Karpas-422 (cell line): ENCODE measurements around the gene SYTL3. TPM values are rescaled to one million over a fixed set of nuclear protein-coding genes. Genes with fewer than 3 reads are reported as not detected.

ENCODE experiments used
- DNase-seq: peaks from one replicate; pipeline ENCODE4 v3.0.0-alpha.2; 2015
- H2AFZ ChIP-seq: fragments of 200-600 bp; sonication (generic); 2 replicates; pipeline ENCODE4 v1.6.1; 2014; ENCODE audit warnings: antibody characterized with exemption, low read length, mixed read lengths
- H3K27ac ChIP-seq: fragments of 200-600 bp; sonication (generic); 2 replicates; pipeline ENCODE4 v1.5.1; 2014; ENCODE audit warnings: mild to moderate bottlenecking, low read length, moderate library complexity
- H3K27me3 ChIP-seq: fragments of 200-600 bp; sonication (generic); 2 replicates; pipeline ENCODE4 v1.6.1; 2014; ENCODE audit warnings: low read length, mixed read lengths
- H3K36me3 ChIP-seq: fragments of 200-600 bp; sonication (generic); 2 replicates; pipeline ENCODE4 v1.6.1; 2014; ENCODE audit warnings: low read length, mixed read lengths; ENCODE audit not compliant: insufficient read depth
- H3K4me1 ChIP-seq: fragments of 200-600 bp; sonication (generic); 2 replicates; pipeline ENCODE4 v1.6.1; 2014; ENCODE audit warnings: mild to moderate bottlenecking, low read length, mixed read lengths
- H3K4me2 ChIP-seq: fragments of 200-600 bp; sonication (generic); 2 replicates; pipeline ENCODE4 v1.6.1; 2014; ENCODE audit warnings: low read length, low read depth, mild to moderate bottlenecking; ENCODE audit not compliant: poor library complexity, severe bottlenecking
- H3K4me3 ChIP-seq: fragments of 200-600 bp; sonication (generic); 2 replicates; pipeline ENCODE4 v1.5.1; 2014; ENCODE audit warnings: mild to moderate bottlenecking, antibody characterized with exemption, low read length, mixed read lengths
- H3K79me2 ChIP-seq: fragments of 200-600 bp; sonication (generic); 2 replicates; pipeline ENCODE4 v1.6.1; 2014; ENCODE audit warnings: mild to moderate bottlenecking, low read length, mixed read lengths
- H3K9ac ChIP-seq: fragments of 200-600 bp; sonication (generic); 2 replicates; pipeline ENCODE4 v1.6.0; 2014; ENCODE audit warnings: low read length
- H3K9me2 ChIP-seq: fragments of 200-600 bp; sonication (generic), shearing (Covaris generic); replicated peaks from 2 replicates; pipeline ENCODE4 v1.6.0; 2014; ENCODE audit warnings: mild to moderate bottlenecking, low read length, moderate library complexity; ENCODE audit not compliant: insufficient read depth
- H3K9me3 ChIP-seq: fragments of 300-700, 200-600 bp; sonication (generic); 2 replicates; pipeline ENCODE4 v1.6.1; 2014; ENCODE audit warnings: low read length, mixed read lengths
- H4K20me1 ChIP-seq: fragments of 200-600 bp; sonication (generic); 2 replicates; pipeline ENCODE4 v1.6.1; 2014; ENCODE audit warnings: mild to moderate bottlenecking, antibody characterized with exemption, low read length, low read depth; ENCODE audit not compliant: insufficient read depth
- total RNA-seq: library from RNA; depleted of rRNA; stranded (reverse); fragments of >200 nt; shearing (Covaris generic); gene quantifications from 2 replicates; pipeline ENCODE4 v1.2.3, GENCODE V29; 2014; ENCODE audit warnings: low replicate concordance

Gene SYTL3
- total RNA-seq, 1 experiment from 2014 or later, result 0.41 TPM

GRCh38 chr6:158767709-158768108 is 117.9 kb downstream of the SYTL3 start:
- H3K9me3 ChIP-seq, result no peaks in the 10 kb centered on the region
- no peak for DNase-seq
- H4K20me1 ChIP-seq, result peaks cover 31% of the 10 kb centered on the region; the same call in 1 of the 2 replicates
- H3K4me1 ChIP-seq, result no peaks in the 10 kb centered on the region
- no peaks in the 10 kb centered on the region for H3K9me2 ChIP-seq
- H3K27ac ChIP-seq, result no peak overlapping the region
- H3K27me3 ChIP-seq, result no peaks in the 10 kb centered on the region
- H3K9ac ChIP-seq, result no peak overlapping the region
- peaks cover 71% of the 10 kb centered on the region for H3K36me3 ChIP-seq
- H3K4me3 ChIP-seq, result no peak overlapping the region
- H3K4me2 ChIP-seq, result no peak overlapping the region
- H2AFZ ChIP-seq, result no peak overlapping the region
- H3K79me2 ChIP-seq, result no peaks in the 10 kb centered on the region

DNA sequence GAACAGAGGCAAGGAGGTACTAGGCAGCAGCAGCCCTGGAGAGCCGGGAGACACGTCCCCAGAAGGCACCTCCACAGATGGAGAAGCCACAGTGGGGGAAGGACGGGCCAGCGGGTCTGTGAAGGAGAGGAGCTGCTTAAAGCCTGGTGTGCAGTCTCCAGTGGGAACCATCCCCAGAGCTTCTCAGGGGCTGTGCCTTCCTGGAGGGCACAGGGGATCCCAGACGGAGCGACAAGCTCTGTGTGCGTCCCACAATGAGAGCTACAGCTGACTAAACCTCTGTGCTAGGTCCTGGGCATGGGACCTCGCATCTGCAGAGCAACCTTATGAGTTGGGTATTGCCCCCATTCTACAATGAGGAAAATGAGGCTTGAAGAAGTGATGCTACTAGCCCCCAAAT is 118.6 kb downstream of the SYTL3 start:
- Histone ChIP-seq H3K36me3 (peaks cover 78% of the 10 kb centered on the region), H3K9me3 (no peaks in the 10 kb centered on the region), H3K4me1 (no peaks in the 10 kb centered on the region), H3K4me3 (no peak overlapping the region), H3K4me2 (no peak overlapping the region), H3K27ac (no peak overlapping the region), H2AFZ (no peak overlapping the region), H3K27me3 (no peaks in the 10 kb centered on the region), H4K20me1 (peaks cover 31% of the 10 kb centered on the region; the same call in 1 of the 2 replicates), H3K9me2 (no peaks in the 10 kb centered on the region), H3K9ac (no peak overlapping the region), H3K79me2 (no peaks in the 10 kb centered on the region)
- DNase-seq, result no peak

- H2AFZ ChIP-seq, result no peak overlapping the region
- peaks cover 29% of the 10 kb centered on the region; the same call in 1 of the 2 replicates for H4K20me1 ChIP-seq
- no peaks in the 10 kb centered on the region for H3K4me1 ChIP-seq
- peaks cover 84% of the 10 kb centered on the region for H3K36me3 ChIP-seq
- H3K79me2 ChIP-seq, result no peaks in the 10 kb centered on the region
- no peak overlapping the region for H3K4me3 ChIP-seq
- no peak overlapping the region for H3K27ac ChIP-seq
- no peak for DNase-seq
- H3K9me2 ChIP-seq, result no peaks in the 10 kb centered on the region
- no peak overlapping the region for H3K9ac ChIP-seq
- no peaks in the 10 kb centered on the region for H3K9me3 ChIP-seq
- H3K27me3 ChIP-seq, result no peaks in the 10 kb centered on the region
- H3K4me2 ChIP-seq, result no peak overlapping the region
Observed at GRCh38 chr6:158769234-158769770, 119.4 kb downstream of the SYTL3 start.

DNA sequence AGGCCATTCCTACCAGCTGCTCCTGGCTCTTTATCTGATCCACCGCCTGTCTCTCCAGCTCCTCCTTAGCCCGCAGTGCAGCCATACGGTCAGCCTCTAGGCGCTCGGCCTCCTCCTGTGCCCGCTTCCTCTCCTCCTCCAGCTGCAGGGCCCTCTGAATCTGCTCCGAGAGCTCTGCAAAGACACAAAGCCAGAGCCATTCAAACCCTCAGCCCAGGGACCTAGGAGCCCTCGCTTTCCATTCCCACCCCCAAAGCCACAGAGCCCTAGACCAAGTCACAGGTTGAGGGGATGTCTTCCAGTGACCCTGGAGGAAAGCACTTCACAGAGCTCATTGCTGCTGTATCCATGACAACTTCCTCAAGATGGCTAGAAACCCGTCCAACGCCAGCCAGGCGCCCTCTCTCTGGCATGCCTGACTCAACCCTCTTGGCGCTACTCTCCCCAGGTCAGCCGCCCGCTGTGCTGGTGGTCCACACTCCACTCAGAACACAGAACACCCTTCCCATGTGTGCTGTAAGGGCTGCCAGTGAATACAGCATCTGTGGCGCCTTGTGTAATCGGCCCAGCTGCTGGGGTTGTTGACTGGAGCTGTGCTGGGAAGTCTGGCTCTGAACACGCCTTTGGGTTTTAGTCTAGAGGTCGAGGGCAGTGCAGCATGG is 120.0 kb downstream of the SYTL3 start:
- peaks cover 83% of the 10 kb centered on the region for H3K36me3 ChIP-seq
- no peak overlapping the region for H3K9ac ChIP-seq
- no peak overlapping the region for H3K4me2 ChIP-seq
- no peak for DNase-seq
- no peak overlapping the region for H3K27ac ChIP-seq
- H3K4me1 ChIP-seq, result no peaks in the 10 kb centered on the region
- no peak overlapping the region for H2AFZ ChIP-seq
- no peak overlapping the region for H3K4me3 ChIP-seq
- H3K9me3 ChIP-seq, result no peaks in the 10 kb centered on the region
- H4K20me1 ChIP-seq, result peaks cover 24% of the 10 kb centered on the region; the same call in 1 of the 2 replicates
- H3K79me2 ChIP-seq, result no peaks in the 10 kb centered on the region
- no peaks in the 10 kb centered on the region for H3K9me2 ChIP-seq
- H3K27me3 ChIP-seq, result no peaks in the 10 kb centered on the region

- H3K36me3 ChIP-seq, result peaks cover 85% of the 10 kb centered on the region
- peaks cover 29% of the 10 kb centered on the region; the same call in 1 of the 2 replicates for H4K20me1 ChIP-seq
- H3K4me3 ChIP-seq, result no peak overlapping the region
- no peak overlapping the region for H3K27ac ChIP-seq
- H3K4me1 ChIP-seq, result no peaks in the 10 kb centered on the region
- H3K9me3 ChIP-seq, result no peaks in the 10 kb centered on the region
- no peak overlapping the region for H3K4me2 ChIP-seq
- H3K9ac ChIP-seq, result no peak overlapping the region
- H3K79me2 ChIP-seq, result 0 out of 2 replicates have a peak, but pooled peaks cover 4% of the 10 kb centered on the region
- DNase-seq, result no peak
- H2AFZ ChIP-seq, result no peak overlapping the region
- no peaks in the 10 kb centered on the region for H3K27me3 ChIP-seq
- no peaks in the 10 kb centered on the region for H3K9me2 ChIP-seq
Observed at GRCh38 chr6:158770533-158771330, 120.9 kb downstream of the SYTL3 start.

DNA sequence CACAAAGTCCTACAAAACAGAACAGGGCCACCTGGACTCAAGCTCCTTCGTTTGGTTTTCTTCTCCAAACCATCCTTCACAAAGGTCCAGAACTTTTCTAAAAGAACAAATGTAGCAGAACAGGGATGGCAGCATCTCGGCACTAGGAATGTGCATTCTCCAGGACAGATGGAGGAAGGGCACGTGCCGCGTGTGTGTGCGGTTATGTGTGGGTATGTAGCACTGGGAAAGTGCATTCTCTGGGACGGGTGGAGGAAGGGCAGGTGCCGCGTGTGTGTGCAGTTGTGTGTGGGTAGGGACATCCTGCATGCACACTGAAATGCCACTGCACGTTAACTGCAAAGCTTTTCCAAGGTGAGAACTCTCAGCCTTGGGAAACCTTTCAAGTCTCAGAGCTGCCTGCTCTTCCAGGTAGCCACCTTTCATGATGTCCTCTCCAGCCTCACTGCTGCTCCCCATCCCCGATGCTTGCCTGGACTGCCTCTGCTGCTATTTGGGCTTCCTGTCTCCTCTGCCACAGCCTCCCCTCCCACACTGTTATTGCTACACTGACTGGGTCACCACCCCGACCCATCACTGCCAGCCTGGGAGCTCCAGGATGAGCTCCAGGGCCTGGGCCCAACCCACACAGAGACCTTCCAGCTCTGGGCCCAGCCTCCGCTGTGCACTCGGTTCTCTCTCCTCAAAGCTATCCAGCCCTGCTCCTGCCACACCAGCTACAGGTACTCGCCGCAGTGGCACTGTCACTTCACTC is 121.7 kb downstream of the SYTL3 start:
- Histone ChIP-seq H3K27ac (no peak overlapping the region), H3K4me2 (no peak overlapping the region), H3K9ac (no peak overlapping the region), H3K27me3 (no peaks in the 10 kb centered on the region), H3K79me2 (0 out of 2 replicates have a peak, but pooled peaks cover 4% of the 10 kb centered on the region), H3K4me1 (no peaks in the 10 kb centered on the region), H3K4me3 (no peak overlapping the region), H2AFZ (no peak overlapping the region), H4K20me1 (peaks cover 36% of the 10 kb centered on the region; the same call in 1 of the 2 replicates), H3K9me3 (no peaks in the 10 kb centered on the region), H3K36me3 (peaks cover 85% of the 10 kb centered on the region), H3K9me2 (no peaks in the 10 kb centered on the region)
- no peak for DNase-seq

- Histone ChIP-seq H3K9me2 (no peaks in the 10 kb centered on the region), H3K36me3 (peaks cover 85% of the 10 kb centered on the region), H3K9ac (no peak overlapping the region), H3K27me3 (no peaks in the 10 kb centered on the region), H2AFZ (no peak overlapping the region), H3K9me3 (no peaks in the 10 kb centered on the region), H4K20me1 (peaks cover 37% of the 10 kb centered on the region), H3K4me3 (no peak overlapping the region), H3K27ac (no peak overlapping the region), H3K4me2 (no peak overlapping the region), H3K4me1 (no peaks in the 10 kb centered on the region), H3K79me2 (0 out of 2 replicates have a peak, but pooled peaks cover 4% of the 10 kb centered on the region)
- no peak for DNase-seq
Observed at GRCh38 chr6:158772172-158772571, 122.3 kb downstream of the SYTL3 start.
